Measurements from ENCODE around the gene AGBL4.

AGBL4 gene

DNA sequence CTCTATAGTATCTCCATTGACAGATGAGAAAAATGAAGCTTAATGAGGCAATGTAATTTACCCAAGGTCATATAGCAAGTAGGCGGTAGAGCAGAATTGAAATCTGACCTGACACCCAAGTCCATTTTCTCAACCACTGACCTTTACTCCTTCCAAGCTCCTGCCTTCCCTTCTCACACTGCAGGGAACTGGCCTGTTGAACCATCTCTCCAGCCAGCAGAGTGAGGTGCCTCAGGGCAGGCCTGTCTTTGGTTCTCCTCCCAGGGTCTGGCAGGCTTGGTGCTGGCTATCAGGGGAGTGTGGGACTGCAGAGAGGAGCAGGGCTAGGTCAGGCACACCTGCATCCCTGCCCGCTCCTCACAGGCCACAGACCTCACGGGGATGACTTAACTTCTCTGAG, 1373.9 kb downstream of the AGBL4 start (continued):
- TF ChIP-seq, protein P1, sequence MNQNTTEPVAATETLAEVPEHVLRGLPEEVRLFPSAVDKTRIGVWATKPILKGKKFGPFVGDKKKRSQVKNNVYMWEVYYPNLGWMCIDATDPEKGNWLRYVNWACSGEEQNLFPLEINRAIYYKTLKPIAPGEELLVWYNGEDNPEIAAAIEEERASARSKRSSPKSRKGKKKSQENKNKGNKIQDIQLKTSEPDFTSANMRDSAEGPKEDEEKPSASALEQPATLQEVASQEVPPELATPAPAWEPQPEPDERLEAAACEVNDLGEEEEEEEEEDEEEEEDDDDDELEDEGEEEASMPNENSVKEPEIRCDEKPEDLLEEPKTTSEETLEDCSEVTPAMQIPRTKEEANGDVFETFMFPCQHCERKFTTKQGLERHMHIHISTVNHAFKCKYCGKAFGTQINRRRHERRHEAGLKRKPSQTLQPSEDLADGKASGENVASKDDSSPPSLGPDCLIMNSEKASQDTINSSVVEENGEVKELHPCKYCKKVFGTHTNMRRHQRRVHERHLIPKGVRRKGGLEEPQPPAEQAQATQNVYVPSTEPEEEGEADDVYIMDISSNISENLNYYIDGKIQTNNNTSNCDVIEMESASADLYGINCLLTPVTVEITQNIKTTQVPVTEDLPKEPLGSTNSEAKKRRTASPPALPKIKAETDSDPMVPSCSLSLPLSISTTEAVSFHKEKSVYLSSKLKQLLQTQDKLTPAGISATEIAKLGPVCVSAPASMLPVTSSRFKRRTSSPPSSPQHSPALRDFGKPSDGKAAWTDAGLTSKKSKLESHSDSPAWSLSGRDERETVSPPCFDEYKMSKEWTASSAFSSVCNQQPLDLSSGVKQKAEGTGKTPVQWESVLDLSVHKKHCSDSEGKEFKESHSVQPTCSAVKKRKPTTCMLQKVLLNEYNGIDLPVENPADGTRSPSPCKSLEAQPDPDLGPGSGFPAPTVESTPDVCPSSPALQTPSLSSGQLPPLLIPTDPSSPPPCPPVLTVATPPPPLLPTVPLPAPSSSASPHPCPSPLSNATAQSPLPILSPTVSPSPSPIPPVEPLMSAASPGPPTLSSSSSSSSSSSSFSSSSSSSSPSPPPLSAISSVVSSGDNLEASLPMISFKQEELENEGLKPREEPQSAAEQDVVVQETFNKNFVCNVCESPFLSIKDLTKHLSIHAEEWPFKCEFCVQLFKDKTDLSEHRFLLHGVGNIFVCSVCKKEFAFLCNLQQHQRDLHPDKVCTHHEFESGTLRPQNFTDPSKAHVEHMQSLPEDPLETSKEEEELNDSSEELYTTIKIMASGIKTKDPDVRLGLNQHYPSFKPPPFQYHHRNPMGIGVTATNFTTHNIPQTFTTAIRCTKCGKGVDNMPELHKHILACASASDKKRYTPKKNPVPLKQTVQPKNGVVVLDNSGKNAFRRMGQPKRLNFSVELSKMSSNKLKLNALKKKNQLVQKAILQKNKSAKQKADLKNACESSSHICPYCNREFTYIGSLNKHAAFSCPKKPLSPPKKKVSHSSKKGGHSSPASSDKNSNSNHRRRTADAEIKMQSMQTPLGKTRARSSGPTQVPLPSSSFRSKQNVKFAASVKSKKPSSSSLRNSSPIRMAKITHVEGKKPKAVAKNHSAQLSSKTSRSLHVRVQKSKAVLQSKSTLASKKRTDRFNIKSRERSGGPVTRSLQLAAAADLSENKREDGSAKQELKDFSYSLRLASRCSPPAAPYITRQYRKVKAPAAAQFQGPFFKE (tag by site-specific recombination; IDR thresholded peaks at IDR 0.05; ENCODE audit: borderline replicate concordance), result no peak
- TF ChIP-seq, protein P2, sequence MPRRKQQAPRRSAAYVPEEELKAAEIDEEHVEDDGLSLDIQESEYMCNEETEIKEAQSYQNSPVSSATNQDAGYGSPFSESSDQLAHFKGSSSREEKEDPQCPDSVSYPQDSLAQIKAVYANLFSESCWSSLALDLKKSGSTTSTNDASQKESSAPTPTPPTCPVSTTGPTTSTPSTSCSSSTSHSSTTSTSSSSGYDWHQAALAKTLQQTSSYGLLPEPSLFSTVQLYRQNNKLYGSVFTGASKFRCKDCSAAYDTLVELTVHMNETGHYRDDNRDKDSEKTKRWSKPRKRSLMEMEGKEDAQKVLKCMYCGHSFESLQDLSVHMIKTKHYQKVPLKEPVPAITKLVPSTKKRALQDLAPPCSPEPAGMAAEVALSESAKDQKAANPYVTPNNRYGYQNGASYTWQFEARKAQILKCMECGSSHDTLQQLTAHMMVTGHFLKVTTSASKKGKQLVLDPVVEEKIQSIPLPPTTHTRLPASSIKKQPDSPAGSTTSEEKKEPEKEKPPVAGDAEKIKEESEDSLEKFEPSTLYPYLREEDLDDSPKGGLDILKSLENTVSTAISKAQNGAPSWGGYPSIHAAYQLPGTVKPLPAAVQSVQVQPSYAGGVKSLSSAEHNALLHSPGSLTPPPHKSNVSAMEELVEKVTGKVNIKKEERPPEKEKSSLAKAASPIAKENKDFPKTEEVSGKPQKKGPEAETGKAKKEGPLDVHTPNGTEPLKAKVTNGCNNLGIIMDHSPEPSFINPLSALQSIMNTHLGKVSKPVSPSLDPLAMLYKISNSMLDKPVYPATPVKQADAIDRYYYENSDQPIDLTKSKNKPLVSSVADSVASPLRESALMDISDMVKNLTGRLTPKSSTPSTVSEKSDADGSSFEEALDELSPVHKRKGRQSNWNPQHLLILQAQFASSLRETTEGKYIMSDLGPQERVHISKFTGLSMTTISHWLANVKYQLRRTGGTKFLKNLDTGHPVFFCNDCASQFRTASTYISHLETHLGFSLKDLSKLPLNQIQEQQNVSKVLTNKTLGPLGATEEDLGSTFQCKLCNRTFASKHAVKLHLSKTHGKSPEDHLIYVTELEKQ (tag by site-specific recombination; IDR thresholded peaks at IDR 0.05; ENCODE audit: borderline replicate concordance), result no peak
- no peak for TF ChIP-seq ZNF311 (tag by site-specific recombination; IDR thresholded peaks at IDR 0.05; ENCODE audit: borderline replicate concordance)
- TF ChIP-seq ZNF561 (tag by site-specific recombination; IDR thresholded peaks at IDR 0.05; ENCODE audit: borderline replicate concordance), result no peak
- TF ChIP-seq, protein P3, sequence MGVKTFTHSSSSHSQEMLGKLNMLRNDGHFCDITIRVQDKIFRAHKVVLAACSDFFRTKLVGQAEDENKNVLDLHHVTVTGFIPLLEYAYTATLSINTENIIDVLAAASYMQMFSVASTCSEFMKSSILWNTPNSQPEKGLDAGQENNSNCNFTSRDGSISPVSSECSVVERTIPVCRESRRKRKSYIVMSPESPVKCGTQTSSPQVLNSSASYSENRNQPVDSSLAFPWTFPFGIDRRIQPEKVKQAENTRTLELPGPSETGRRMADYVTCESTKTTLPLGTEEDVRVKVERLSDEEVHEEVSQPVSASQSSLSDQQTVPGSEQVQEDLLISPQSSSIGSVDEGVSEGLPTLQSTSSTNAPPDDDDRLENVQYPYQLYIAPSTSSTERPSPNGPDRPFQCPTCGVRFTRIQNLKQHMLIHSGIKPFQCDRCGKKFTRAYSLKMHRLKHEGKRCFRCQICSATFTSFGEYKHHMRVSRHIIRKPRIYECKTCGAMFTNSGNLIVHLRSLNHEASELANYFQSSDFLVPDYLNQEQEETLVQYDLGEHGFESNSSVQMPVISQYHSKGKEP (tag by site-specific recombination; IDR thresholded peaks at IDR 0.05), result no peak
- no peak for TF ChIP-seq ZNF112 (tag by site-specific recombination; IDR thresholded peaks at IDR 0.05)
- no peak for TF ChIP-seq YY1 (tag by site-specific recombination; IDR thresholded peaks at IDR 0.05)
- no peak for TF ChIP-seq ZNF221 (tag by site-specific recombination; IDR thresholded peaks at IDR 0.05; ENCODE audit: borderline replicate concordance)
- TF ChIP-seq PRDM1 (tag by site-specific recombination; IDR thresholded peaks at IDR 0.05), result no peak
- TF ChIP-seq, protein P4, sequence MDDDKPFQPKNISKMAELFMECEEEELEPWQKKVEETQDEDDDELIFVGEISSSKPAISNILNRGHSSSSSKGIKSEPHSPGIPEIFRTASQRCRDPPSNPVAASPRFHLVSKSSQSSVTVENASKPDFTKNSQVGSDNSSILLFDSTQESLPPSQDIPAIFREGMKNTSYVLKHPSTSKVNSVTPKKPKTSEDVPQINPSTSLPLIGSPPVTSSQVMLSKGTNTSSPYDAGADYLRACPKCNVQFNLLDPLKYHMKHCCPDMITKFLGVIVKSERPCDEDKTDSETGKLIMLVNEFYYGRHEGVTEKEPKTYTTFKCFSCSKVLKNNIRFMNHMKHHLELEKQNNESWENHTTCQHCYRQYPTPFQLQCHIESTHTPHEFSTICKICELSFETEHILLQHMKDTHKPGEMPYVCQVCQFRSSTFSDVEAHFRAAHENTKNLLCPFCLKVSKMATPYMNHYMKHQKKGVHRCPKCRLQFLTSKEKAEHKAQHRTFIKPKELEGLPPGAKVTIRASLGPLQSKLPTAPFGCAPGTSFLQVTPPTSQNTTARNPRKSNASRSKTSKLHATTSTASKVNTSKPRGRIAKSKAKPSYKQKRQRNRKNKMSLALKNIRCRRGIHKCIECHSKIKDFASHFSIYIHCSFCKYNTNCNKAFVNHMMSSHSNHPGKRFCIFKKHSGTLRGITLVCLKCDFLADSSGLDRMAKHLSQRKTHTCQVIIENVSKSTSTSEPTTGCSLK (tag by site-specific recombination; IDR thresholded peaks at IDR 0.05), result no peak
- TF ChIP-seq ZNF610 (tag by site-specific recombination; IDR thresholded peaks at IDR 0.05; ENCODE audit: borderline replicate concordance), result no peak
- TF ChIP-seq, protein P5, sequence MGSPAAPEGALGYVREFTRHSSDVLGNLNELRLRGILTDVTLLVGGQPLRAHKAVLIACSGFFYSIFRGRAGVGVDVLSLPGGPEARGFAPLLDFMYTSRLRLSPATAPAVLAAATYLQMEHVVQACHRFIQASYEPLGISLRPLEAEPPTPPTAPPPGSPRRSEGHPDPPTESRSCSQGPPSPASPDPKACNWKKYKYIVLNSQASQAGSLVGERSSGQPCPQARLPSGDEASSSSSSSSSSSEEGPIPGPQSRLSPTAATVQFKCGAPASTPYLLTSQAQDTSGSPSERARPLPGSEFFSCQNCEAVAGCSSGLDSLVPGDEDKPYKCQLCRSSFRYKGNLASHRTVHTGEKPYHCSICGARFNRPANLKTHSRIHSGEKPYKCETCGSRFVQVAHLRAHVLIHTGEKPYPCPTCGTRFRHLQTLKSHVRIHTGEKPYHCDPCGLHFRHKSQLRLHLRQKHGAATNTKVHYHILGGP (tag by site-specific recombination; IDR thresholded peaks at IDR 0.05), result no peak
- TF ChIP-seq ZNF624 (tag by site-specific recombination; IDR thresholded peaks at IDR 0.05), result no peak
- no peak for TF ChIP-seq ZNF248 (tag by site-specific recombination; IDR thresholded peaks at IDR 0.05)

All from HEK293 (cell line).